ENCODE results near the gene ZNF425. TPM values are rescaled to one million over a fixed set of nuclear protein-coding genes. Genes with fewer than 3 reads are reported as not detected.
"Not testable (repeated sequence)": the region's sequence is repeated elsewhere in the genome, so short reads cannot be mapped to it uniquely, and the experiment has no call there.

The ZNF425 gene, protein sequence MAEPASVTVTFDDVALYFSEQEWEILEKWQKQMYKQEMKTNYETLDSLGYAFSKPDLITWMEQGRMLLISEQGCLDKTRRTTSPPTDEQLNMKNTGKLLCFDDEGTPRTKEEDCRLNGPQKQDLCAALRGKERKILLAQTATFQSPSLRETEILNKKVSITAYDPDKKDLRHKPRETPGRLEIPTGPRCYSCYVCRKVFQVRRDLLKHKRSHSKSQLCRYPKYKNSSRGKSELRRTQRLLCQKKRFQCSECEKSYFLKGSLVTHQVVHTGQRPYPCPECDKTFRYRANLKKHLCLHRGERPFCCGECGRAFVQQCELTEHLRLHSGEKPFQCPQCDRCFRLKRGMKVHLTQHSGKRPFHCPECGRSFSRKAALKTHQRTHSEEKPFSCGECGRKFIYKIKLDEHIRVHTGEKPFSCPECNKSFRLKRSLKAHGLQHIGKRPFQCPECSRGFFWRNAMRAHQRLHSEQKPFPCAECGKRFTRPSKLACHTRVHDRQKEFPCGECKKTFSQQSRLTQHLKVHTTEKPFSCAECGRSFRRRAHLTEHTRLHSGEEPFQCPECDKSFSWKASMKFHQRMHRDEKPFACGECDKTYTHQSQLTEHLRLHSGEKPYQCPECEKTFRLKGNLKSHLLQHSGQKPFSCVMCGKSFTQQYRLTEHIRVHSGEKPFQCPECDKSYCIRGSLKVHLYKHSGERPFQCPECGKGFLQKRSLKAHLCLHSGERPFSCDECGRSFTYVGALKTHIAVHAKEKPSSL
- 1 to 10 TPM; 1.2 to 1.9 TPM for total RNA-seq
- long read RNA-seq, partial matches to known transcripts = 0 of 2 reads
- long read RNA-seq, other reads (novel, unspliced or antisense) = 1 of 2 reads

DNA sequence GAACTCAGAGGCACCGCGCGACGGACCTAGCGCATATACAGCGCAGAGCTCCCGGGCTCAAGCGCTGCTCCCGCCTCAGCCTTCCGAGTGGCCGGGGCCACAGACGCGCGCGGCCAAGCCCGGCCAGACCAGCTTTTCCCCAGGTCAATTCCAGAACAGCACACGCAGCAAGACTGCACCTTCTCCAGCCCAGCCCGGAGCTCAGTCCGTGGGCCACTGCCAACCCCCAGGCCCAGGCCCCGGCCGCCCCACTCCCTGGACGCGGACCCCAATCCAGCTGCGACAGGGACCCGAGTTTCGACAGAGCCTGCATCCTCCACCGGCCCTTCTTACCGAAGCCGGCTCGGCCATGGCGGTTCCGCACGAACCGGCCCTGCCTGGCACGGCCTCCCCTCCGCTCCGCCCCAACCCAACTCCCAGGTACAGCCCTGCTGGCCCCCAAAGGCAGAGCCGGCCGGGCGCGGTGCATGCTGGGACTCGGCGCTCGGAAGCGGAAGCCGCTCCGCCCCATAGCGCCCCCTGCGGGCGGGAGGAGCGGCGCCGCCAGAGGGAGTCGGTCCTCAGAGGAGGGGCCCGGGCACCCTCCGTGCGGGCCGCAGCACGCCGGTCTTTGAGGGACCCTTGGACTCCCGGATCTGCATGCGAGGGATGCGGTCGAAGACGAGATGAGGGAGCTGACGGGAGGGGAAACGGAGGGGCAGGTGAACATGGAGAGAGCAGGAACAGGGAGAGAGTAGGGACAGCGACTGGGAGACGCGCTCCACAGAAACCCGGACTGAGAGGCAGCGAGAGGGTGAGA is at the start of gene ZNF425:
ZNF425 (minus strand) TSS at position 462 of the 799 bp plus-strand sequence; CDS start at position 351, 111 bp downstream.
- intact Hi-C loops (cut with DNase I, micrococcal nuclease) = no loop called here
- peak; percentile 88 for ATAC-seq
- DNase-seq = peak; percentile 92 to 95

DNA sequence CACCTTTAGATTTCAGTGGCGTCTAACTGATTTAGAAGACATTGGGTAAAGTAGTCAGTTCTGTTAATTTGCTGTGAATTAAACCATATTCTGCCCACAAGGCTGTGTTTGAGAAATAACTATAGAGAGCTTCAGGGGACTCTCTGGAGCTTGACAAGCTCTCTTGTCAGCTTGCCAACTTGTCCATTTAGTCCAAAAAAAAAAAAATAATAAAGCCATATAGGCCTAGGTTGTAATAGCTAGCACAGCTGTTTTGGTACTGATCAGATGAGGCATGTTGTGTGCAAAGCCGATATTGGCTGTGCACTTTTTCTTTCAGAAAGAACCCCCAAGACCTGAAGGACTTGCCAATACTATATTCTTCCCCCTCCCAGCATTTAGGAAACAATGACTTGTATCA is 49.0 kb upstream of the ZNF425 start:
- ATAC-seq = no peak
- no peak for DNase-seq
- intact Hi-C loops (cut with DNase I, micrococcal nuclease) = no loop called here

DNA sequence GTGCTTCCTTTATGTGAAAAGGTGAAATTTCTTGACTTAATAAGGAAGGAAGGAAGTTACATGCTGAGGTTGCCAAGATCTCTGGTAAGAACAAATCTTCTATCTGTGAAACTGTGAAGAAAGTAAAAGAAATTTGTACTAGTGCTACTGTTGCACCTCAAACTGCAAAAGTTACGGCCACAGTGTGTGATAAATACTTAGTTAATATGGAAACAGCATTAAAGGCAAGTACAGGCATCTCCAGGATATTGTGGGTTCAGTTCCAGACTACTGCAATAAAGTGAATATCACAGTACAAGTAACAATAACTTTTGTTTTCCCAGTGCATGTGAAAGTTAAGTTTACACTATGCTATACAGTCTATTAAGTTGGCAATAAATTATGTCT is 46.4 kb upstream of the ZNF425 start:
- ATAC-seq (no peak), DNase-seq (no peak)
- intact Hi-C loops (cut with DNase I, micrococcal nuclease) = no loop called here

DNA sequence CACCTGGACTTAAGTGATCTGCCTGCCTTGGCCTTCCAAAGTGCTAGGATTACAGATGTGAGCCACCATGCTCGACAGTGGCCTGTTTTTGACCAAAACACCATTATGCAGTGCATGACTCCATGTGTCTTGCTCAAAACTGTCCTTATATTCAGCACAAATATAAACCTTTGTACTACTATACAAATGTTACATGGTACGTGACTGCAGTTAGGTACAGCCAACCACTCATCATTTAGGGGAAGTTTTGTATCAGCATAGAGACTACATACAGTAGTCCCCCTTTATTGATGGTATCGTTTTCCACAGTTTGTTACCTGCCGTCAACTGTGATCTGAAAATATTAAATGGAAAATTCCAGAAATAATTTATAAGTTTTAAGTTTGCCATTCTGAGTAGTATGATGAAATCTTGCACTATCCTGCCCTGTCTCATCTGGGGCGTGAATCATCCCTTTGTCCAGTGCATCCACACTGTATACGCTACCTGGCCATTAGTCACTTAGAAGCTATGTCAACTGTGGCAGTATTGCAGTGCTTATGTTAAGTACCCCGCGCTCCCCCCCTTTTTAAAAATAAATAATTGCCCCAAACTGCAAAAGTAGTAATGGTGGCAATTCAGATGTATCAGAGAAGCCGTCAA is 45.9 kb upstream of the ZNF425 start:
- ATAC-seq = no peak

DNA sequence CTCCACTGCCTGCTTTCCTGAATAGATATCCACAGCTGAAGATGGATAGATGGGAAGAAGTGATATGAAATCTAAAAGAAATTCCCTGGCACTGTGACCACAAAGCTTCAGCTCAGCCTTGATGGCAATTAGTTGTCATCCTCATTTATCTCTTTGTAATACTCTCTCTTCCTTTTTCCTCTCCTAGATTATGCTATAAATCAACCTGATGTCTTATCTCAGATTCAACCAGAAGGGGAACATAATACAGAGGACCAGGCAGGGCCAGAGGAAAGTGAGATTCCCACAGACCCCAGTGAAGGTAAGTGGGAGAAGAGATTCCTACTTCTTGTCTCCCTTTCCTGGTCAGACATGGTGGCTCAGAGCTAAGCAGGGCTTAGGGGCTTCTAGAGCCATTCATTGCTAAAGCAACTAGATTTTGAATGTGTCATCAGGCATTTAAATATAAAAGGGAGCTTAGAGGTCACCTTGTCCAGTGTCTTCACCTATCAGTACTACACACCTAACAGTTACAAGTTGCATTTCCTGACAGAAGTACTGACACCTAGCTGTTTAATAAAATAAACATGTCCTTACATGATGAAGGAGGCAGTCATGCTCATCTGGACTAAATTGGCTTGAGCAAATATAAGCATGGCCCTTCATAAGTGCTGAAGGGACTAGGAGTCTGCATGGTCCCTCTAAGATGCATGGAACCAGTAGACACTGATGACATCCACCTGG is 40.7 kb upstream of the ZNF425 start:
- ATAC-seq (no peak), DNase-seq (no peak)
- intact Hi-C loops (cut with DNase I, micrococcal nuclease) = no loop called here

More for the DNA sequence above, 45.9 kb upstream of the ZNF425 start:
- no peak for DNase-seq
- intact Hi-C loops (cut with DNase I, micrococcal nuclease) = no loop called here

DNA sequence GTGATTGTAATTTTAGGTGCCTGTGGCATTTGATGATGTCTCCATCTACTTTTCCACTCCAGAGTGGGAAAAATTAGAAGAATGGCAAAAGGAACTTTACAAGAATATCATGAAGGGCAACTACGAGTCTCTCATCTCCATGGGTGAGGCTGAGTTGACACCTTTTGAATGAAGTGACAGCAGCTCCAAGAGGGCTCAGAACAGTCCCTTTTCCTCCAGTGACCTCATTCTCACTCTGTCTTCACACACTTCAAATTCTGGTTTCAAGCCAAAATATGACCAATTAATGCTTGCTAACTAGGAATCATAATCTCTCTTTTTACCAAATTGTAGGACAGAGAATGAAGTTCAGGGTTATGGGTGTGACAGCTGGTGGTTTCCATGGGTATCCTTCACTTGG is 40.0 kb upstream of the ZNF425 start:
- intact Hi-C loops (cut with DNase I, micrococcal nuclease) = no loop called here
- no peak for DNase-seq
- no peak for ATAC-seq

DNA sequence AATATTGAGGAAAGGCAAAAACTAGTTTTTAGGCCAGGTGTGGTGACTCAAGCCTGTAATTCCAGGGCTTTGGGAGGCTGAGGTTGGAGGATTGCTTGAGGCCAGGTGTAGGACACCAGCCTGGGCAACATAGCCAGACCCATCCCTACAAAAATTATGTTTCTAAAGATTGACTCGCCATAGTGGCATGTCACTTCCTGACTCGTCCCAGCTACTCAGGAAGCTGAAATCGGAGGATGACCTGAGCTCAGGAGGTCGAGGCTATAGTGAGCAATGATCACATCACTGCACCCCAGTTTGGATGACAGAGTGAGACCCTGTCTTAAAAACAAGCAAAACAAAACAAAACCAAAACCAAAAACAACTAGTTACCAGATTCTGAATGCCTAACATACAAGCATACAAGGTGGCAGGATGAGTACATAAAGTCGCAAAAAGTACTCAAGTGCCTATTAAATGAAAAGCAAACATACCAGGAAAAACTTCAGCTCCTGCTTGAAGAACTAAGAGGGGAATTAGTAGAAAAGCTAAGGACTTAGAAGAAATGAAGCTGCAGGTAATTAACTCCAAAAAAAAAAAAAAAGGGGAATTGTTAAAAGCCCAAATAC is 35.2 kb upstream of the ZNF425 start:
- DNase-seq (no peak), ATAC-seq (no peak)
- intact Hi-C loops (cut with DNase I, micrococcal nuclease) = no loop called here

DNA sequence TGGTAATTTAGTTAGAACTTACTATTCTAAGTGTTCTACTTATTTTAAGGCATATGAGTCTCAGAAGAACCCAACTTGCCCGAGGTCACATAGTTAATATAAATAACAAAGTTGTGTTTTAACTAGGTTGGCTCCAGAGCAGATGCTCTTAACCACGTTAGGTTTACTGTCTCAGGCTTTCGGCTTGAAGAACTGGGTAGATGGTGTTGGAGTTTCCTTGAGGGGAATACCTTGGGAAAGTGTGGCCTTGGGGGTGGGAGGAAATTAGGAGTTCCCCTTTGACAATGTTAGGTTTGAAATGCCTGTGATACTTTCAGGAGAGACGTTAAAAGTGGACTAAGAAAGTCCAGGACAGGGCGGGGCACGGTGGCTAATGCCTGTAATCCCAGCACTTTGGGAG is 30.8 kb upstream of the ZNF425 start:
- DNase-seq (no peak), ATAC-seq (no peak)
- intact Hi-C loops (cut with DNase I, micrococcal nuclease) = no loop called here

DNA sequence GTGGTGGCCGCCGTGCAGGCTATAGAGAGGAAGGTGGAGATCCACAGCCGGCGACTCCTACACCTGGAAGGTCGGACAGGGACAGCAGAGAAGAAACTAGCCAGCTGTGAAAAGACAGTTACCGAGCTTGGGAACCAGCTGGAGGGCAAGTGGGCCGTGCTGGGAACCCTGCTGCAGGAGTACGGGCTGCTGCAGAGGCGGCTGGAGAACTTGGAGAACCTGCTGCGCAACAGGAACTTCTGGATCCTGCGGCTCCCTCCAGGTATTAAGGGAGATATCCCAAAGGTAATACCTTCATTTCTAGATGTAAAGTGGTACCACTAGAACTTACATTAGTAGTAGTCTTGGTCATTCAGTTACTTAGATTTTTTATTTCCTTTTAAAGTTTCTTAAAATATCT is 27.9 kb upstream of the ZNF425 start:
- intact Hi-C loops (cut with DNase I, micrococcal nuclease) = no loop called here
- no peak for DNase-seq
- no peak for ATAC-seq

DNA sequence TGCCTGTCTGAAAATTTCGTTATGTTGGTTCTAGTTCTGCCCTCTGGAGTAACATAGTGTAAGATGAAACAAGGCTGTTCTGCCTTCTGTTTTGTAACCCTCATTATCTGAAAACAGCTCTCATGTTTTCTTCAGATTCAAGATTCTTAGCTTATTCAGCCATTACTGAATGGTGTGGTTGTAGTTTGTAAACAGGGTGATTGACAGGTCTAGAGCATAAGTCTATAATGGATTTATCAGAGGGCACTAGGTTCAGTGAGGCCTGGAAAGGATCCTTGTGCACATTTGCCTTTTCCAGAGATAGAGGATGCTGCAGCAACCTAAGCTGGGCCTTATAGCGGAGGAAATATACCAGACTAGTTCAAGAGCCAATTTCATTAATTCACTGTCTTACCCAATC is 27.2 kb upstream of the ZNF425 start:
- ATAC-seq = no peak
- intact Hi-C loops (cut with DNase I, micrococcal nuclease) = no loop called here
- DNase-seq = no peak

DNA sequence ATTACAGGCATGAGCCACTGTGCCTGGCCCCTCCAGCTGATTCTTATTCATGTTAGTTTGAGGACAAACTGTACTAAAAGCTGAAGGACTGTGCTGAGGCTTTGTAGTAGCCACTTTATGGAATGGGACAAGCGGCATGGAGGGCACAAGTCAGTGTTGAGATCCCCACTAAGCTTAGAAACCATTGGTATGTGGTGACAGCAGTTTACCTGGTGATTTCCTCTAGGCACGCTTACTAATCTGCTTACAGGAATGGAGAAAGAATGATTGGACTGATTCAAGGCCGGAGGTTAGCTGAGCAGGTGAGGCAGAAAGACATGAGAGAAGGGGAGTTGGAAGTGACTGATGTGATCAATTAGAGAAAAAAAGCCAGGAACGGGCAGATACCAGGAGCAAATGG is 24.9 kb upstream of the ZNF425 start:
- intact Hi-C loops (cut with DNase I, micrococcal nuclease) = no loop called here
- DNase-seq (no peak), ATAC-seq (no peak)

DNA sequence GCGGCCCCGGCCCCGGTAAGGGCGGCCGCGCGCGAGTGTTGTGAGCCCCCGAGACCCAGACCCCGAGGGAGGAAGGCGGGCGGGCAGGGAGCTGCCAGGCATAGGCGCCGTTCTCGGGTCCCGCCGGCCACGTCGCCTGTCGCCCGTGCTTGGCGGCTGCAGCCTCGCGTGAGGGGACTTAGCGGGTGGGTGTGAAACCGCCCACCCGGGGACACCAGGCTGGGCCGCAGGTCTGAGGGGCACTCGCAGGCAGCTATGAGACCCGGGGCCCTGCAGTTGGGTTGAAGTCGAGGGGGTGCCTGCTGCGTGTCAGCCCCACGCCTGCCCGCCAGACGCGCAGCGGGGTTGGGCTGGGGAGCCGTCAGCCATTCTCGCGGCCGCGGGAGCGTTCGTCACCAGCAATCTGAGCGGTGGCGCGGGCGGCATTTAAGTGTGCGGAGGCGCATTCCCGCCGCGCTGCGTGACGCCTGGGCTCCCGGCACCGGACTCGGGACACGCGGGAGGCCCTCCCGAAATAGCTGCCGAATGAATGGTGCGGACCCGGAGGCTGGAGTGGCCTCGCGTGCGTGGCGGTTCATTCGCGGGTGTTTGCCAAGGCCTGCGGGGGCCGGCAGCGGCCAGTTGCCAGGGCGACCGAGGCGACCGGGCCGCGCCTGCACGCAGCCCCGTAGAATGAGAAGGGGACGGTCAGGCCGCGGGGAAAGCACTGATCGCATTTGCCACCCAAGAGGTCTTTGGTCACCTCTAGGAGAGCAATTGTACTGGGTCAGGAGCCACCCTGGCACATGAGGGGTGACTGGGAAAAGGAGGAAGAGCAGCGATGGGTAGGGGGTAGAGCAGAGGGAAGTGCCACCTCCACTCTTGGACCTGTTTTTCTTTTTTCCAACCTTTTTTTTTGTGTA is 21.9 kb upstream of the ZNF425 start:
- ATAC-seq (peak; percentile 64), DNase-seq (peak; percentile 39 to 72)
- intact Hi-C loops (cut with DNase I, micrococcal nuclease) = no loop called here

DNA sequence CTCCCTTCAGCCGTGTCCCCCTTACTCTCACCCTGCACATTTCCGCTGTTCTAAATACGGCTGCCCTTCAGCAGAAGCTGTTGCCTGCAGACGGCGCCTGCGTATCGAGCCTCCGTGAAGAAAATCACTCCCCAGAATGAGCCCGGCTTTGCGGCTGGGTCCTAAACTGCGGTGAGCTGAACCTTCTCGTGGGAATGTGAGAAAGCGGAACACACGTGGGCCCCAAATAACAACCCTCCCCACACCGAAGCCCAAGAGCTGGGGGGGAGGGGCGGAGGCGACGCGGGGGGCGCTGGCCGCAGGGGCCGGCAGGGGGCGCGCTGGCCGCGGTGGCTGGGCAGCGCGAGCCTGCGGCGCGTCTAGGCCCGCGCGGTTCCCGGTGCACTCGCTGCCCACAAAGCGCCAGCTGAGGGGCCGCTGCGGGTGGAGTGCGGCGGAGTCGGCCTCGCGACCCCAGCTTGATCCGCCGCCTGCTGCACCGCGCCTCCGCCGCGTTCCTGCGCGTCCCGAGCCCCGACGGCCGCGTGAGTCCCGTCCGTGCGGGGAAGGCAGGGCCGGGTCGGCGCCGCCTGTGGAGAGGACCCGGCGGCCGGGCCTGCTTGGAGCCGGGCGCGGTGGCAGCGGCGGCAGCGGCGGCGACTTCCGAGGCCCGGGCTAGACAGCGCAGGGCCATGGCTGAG is 21.1 kb upstream of the ZNF425 start, which contains the start of gene ZNF398:
ZNF398 (plus strand) TSS at position 382 of the 680 bp plus-strand sequence; CDS start at position 672, 290 bp downstream.
- intact Hi-C loops (cut with DNase I, micrococcal nuclease) = no loop called here
- DNase-seq (peak; percentile 59 to 81), ATAC-seq (peak; percentile 83)

DNA sequence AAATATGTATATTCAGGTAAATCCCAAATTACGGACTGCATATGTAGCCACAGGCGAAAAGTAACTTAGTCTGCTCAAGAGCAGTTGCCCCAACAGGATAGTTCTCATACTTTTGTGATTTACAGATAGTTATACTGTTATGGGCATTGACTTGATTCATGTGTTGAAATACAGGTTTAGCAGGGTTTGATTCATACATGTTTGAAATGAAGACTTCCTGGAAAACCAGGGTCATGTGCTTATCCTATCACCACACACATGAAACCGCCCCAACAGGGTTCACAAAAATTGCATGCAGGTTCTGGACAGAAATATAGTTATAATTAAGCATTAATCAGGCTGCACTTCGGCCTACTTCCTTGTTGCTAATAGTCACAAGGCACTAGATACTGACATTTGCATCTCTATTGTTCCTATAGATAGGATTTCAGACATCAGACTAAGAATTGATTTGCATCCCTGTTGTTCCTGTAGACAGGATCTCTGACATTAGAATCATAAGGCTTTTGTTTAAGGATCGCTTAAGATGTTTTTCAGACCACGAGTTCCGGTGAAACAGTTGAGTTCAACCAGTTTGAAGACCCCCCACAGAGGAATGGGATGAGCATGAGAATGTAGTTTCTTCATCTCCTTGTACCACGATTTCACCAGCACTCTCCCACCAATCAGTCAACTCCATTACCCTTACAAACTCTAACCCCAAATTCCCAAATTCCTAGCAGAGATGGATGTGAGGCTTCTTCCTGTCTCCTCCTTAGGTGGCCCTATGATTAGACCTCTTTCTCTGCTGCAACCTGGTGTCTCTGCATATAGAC is 19.1 kb upstream of the ZNF425 start:
- DNase-seq (no peak), ATAC-seq (peak; percentile 37)
- intact Hi-C loops (cut with DNase I, micrococcal nuclease) = no loop called here

DNA sequence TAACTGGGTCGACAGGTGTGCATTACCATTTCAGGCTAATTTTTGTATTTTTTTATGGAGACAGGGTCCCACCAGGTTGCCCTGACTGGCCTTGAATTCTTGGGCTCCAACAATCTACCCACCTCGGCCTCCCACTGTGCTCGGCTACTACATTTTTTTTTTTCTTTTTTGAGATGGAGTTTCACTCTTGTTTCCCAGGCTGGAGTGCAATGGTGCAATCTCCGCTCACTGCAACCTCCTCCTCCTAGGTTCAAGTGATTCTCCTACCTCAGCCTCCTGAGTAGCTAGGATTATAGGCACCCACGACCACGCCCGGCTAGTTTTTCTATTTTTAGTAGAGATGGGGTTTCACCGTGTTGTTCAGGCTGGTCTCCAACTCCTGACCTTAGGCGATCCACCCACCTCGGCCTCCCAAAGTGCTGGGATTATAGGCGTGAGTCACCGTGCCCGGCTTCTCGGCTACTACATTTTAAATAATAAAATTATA is 18.4 kb upstream of the ZNF425 start:
- peak in 1 of 2 donors; percentile 8 for DNase-seq
- intact Hi-C loops (cut with DNase I, micrococcal nuclease); ATAC-seq: not testable (repeated sequence)

Data from left colon (tissue), 2 donors.